WERI-Rb-1 (cell line): ENCODE results near the gene PRSS33.

Source experiments
- DNase-seq: peaks from one replicate; pipeline ENCODE4 v3.0.0-alpha.2; 2020
- H3K27ac ChIP-seq: fragments of 250-450 bp; sonication (Bioruptor Pico); 2 replicates; pipeline ENCODE4 v1.5.1; 2020; ENCODE audit warnings: mild to moderate bottlenecking, moderate library complexity
- H3K27me3 ChIP-seq: fragments of 250-450 bp; sonication (Bioruptor Pico); 2 replicates; pipeline ENCODE4 v1.5.1; 2021; ENCODE audit warnings: mild to moderate bottlenecking, low read depth, moderate library complexity; ENCODE audit not compliant: insufficient read depth, severe bottlenecking
- H3K36me3 ChIP-seq: fragments of 250-450 bp; sonication (Bioruptor Pico); 2 replicates; pipeline ENCODE4 v1.5.1; 2020; ENCODE audit warnings: mild to moderate bottlenecking, moderate library complexity
- H3K4me3 ChIP-seq: 2 replicates; pipeline ENCODE4 v1.5.1; 2011; ENCODE audit warnings: low read depth, mild to moderate bottlenecking, control low read depth, low read length
- H3K9me3 ChIP-seq: fragments of 250-450 bp; sonication (Bioruptor Pico); 2 replicates; pipeline ENCODE4 v1.5.1; 2021; ENCODE audit warnings: mild to moderate bottlenecking, moderate library complexity; ENCODE audit not compliant: severe bottlenecking
- TF ChIP-seq, protein P1 (sequence below): IDR thresholded peaks from 2 replicates; pipeline ENCODE4 v1.5.1; 2011; ENCODE audit warnings: low read depth, mild to moderate bottlenecking, control low read depth, inconsistent platforms, low read length

The PRSS33 gene

GRCh38 chr16:2810651-2811050 lies 23.3 kb upstream of the PRSS33 start:
- TF ChIP-seq, protein P1, sequence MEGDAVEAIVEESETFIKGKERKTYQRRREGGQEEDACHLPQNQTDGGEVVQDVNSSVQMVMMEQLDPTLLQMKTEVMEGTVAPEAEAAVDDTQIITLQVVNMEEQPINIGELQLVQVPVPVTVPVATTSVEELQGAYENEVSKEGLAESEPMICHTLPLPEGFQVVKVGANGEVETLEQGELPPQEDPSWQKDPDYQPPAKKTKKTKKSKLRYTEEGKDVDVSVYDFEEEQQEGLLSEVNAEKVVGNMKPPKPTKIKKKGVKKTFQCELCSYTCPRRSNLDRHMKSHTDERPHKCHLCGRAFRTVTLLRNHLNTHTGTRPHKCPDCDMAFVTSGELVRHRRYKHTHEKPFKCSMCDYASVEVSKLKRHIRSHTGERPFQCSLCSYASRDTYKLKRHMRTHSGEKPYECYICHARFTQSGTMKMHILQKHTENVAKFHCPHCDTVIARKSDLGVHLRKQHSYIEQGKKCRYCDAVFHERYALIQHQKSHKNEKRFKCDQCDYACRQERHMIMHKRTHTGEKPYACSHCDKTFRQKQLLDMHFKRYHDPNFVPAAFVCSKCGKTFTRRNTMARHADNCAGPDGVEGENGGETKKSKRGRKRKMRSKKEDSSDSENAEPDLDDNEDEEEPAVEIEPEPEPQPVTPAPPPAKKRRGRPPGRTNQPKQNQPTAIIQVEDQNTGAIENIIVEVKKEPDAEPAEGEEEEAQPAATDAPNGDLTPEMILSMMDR, result no peak
- no peaks in the 10 kb centered on the region for H3K9me3 ChIP-seq
- H3K27me3 ChIP-seq, result no peaks in the 10 kb centered on the region
- H3K27ac ChIP-seq, result no peak overlapping the region
- DNase-seq, result peak; percentile 2
- no peaks in the 10 kb centered on the region for H3K36me3 ChIP-seq
- H3K4me3 ChIP-seq, result no peak overlapping the region

DNA sequence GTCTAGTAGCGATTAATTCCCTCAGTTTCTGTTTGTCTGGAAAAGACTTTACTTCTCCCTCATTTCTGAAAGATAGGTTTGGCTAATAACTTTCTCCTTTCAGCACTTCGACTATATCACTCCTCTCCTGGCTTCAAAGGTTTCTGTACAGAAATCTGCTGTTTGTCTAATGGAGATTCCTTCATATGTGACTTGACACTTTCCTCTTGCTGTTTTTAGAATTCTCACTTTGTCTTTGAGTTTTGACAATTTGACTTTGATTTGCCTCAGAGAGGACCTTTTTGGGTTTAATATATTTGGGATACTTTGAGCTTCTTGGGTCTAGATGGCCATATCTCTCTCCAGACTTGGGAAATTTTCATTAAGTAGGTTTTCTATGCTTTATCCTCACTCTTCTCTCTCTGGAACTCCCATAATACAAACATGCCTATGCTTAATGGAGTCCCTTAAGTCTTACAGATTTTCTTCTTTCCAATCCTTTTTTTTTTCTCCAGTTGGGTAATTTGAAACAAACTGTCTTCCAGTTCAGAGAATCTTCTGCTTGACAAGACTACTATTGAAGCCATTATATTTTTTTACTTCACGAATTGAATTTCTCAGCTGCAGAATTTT lies 21.9 kb upstream of the PRSS33 start:
- H3K27me3 ChIP-seq, result no peaks in the 10 kb centered on the region
- H3K4me3 ChIP-seq, result no peak overlapping the region
- DNase-seq, result no peak
- H3K9me3 ChIP-seq, result no peaks in the 10 kb centered on the region
- H3K27ac ChIP-seq, result no peak overlapping the region
- H3K36me3 ChIP-seq, result no peaks in the 10 kb centered on the region
- TF ChIP-seq, protein P1, result no peak

DNA sequence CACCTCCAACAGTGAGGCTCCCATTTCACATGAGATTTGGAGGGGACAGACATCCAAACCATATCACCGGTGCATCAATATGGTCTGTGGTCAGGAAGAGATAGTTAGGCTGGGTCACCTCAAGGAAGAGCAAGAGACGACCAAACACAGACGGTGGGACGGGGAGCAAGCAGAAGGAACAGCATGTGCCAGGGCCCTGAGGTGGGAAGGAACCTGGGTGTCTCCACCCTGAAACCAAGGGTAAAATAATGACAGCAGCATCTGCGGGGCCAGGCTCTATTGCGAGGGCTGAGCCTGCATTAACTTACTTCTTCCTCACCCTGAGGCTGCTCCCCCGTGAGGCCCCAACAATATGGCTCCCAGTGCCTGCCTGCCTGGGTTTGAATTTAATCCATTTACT lies 20.8 kb upstream of the PRSS33 start:
- no peaks in the 10 kb centered on the region for H3K36me3 ChIP-seq
- peaks cover under 1% of the 10 kb centered on the region for H3K9me3 ChIP-seq
- no peaks in the 10 kb centered on the region for H3K27me3 ChIP-seq
- H3K27ac ChIP-seq, result no peak overlapping the region
- TF ChIP-seq, protein P1, result no peak
- H3K4me3 ChIP-seq, result no peak overlapping the region
- no peak for DNase-seq

- Histone ChIP-seq H3K4me3 (no peak overlapping the region), H3K27me3 (no peaks in the 10 kb centered on the region), H3K36me3 (no peaks in the 10 kb centered on the region), H3K9me3 (peaks cover 3% of the 10 kb centered on the region), H3K27ac (no peak overlapping the region)
- TF ChIP-seq, protein P1, result no peak
- DNase-seq, result no peak
Measured at GRCh38 chr16:2806286-2806685, 18.9 kb upstream of the PRSS33 start.

- Histone ChIP-seq H3K36me3 (no peaks in the 10 kb centered on the region), H3K27me3 (no peaks in the 10 kb centered on the region), H3K9me3 (peaks cover 3% of the 10 kb centered on the region), H3K4me3 (no peak overlapping the region), H3K27ac (no peak overlapping the region)
- TF ChIP-seq, protein P1, result no peak
- no peak for DNase-seq
Measured at GRCh38 chr16:2804728-2805127, 17.4 kb upstream of the PRSS33 start.
